ENCODE data around the gene UBL4A.

The UBL4A gene

GRCh38 chrX:154436983-154437752 lies 49.2 kb downstream of the UBL4A start, which contains the start of gene GDI1:
TSS of gene GDI1 (plus strand) at chrX:154437154. CDS start at chrX:154437255, 101 bp downstream.
- DNase-seq, result peak; percentile 76

DNA sequence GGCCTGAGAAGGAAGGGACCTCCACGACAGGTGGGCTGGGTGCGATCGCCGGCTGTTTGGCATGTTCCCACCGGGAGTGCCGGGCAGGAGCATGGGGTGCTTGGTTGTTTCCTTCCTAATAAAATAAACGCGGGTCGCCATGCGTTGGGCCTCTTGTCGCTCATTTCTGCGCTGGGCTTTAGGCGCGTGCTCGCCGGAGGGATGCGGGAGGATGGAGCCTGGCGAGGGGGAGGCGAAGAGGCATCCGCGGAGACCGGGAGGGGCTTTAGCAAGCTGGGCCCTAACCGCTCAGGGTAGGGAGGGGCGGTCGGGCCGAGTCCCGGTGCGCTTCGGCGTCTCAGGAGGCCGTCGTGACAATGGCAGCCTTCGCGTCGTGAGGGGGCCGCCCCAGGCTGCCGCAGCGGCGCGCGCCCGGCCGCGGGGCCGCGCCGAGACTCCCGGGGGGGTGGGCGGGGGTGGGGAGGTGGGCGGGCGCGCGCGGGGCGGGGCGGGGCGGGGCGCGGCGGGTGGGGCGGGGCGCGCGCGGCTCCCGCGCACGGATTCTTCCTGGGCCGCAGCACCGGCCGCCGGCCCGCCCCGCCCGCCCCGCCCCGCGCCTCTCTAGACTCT lies 49.9 kb downstream of the UBL4A start:
- peak; percentile 62 for DNase-seq

DNA sequence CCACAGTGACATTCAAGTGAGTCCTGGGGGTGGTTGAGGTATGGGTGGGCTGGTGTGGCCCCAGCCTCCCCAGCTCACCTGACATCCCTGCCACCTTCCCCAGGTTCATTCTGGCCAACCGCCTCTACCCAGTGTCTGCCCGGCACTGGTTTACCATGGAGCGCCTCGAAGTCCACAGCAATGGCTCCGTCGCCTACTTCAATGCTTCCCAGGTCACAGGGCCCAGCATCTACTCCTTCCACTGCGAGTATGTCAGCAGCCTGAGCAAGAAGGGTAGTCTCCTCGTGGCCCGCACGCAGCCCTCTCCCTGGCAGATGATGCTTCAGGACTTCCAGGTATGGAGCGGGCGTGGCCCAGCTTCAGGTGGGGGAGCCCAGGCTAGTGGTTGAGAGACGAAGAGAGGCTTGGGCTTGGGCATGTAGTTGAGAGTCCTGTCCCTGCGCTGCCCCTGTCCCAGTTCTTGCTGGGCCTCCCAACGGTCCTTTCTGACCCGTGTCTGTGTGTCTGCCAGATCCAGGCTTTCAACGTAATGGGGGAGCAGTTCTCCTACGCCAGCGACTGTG lies 51.2 kb downstream of the UBL4A start:
- DNase-seq, result no peak

GRCh38 chrX:154434394-154435168 lies 51.8 kb downstream of the UBL4A start:
- no peak for DNase-seq

Measured in eye (tissue), 1 donor.